GM23338 (cell line): Measurements from ENCODE around the gene DLX4. TPM values are rescaled to one million over a fixed set of nuclear protein-coding genes. Genes with fewer than 3 reads are reported as not detected.

Experiments
- ATAC-seq: fragments of 200-7000 bp; cut with Tn5 transposase; 3 replicates; pipeline ENCODE4 v1.9.1; 2020
- DNase-seq: peaks from one replicate; pipeline ENCODE4 v3.0.0-alpha.2; 2015; ENCODE audit warnings: low spot score
- H2AFZ ChIP-seq: fragments of 200-600 bp; sonication (generic); 2 replicates; pipeline ENCODE4 v1.8.0; 2016; ENCODE audit warnings: antibody characterized with exemption, mild to moderate bottlenecking, moderate library complexity
- H3F3A ChIP-seq: fragments of 200-600 bp; sonication (generic); replicated peaks from 2 replicates; pipeline ENCODE4 v1.8.0; 2017; ENCODE audit warnings: antibody characterized with exemption, mixed run types, low read depth
- H3K27ac ChIP-seq: fragments of 200-600 bp; sonication (generic); 2 replicates; pipeline ENCODE4 v1.6.1; 2016; ENCODE audit warnings: low read depth
- H3K27me3 ChIP-seq: fragments of 200-600 bp; sonication (generic); 2 replicates; pipeline ENCODE4 v1.8.0; 2016; ENCODE audit warnings: mild to moderate bottlenecking, mixed run types, moderate library complexity; ENCODE audit not compliant: insufficient read depth
- H3K36me3 ChIP-seq: fragments of 200-600 bp; sonication (generic); 2 replicates; pipeline ENCODE4 v1.8.0; 2016; ENCODE audit warnings: mild to moderate bottlenecking; ENCODE audit not compliant: insufficient read depth
- H3K4me1 ChIP-seq: fragments of 200-600 bp; sonication (generic); 2 replicates; pipeline ENCODE4 v1.8.0; 2016; ENCODE audit warnings: mild to moderate bottlenecking, moderate library complexity; ENCODE audit not compliant: insufficient read depth
- H3K4me2 ChIP-seq: fragments of 200-600 bp; sonication (generic); 2 replicates; pipeline ENCODE4 v1.7.1; 2017; ENCODE audit warnings: mixed run types
- H3K4me3 ChIP-seq: fragments of 200-600 bp; sonication (generic); 2 replicates; pipeline ENCODE4 v1.6.1; 2016; ENCODE audit warnings: mixed run types
- H3K79me2 ChIP-seq: fragments of 200-600 bp; sonication (generic); replicated peaks from 2 replicates; pipeline ENCODE4 v1.8.0; 2017; ENCODE audit warnings: mild to moderate bottlenecking; ENCODE audit not compliant: insufficient read depth
- H3K9me2 ChIP-seq: fragments of 200-600 bp; sonication (generic); 2 replicates; pipeline ENCODE4 v1.8.0; 2017; ENCODE audit not compliant: insufficient read depth
- H4K20me1 ChIP-seq: fragments of 200-600 bp; sonication (generic); replicated peaks from 2 replicates; pipeline ENCODE4 v1.8.0; 2017; ENCODE audit warnings: mild to moderate bottlenecking; ENCODE audit not compliant: insufficient read depth
- H3K27ac Mint-ChIP-seq: 2 replicates; pipeline ENCODE4 v1.8.0; 2020; ENCODE audit warnings: inconsistent platforms, mild to moderate bottlenecking, moderate library complexity, mixed read lengths
- H3K27me3 Mint-ChIP-seq: 3 replicates; pipeline ENCODE4 v1.8.0; 2022; ENCODE audit warnings: low read depth, mild to moderate bottlenecking, moderate library complexity, mixed read lengths, inconsistent platforms; ENCODE audit not compliant: insufficient read depth, poor library complexity
- H3K36me3 Mint-ChIP-seq: 3 replicates; pipeline ENCODE4 v1.8.0; 2021; ENCODE audit warnings: low read depth, mild to moderate bottlenecking, inconsistent platforms, moderate library complexity, mixed read lengths
- H3K4me1 Mint-ChIP-seq: 3 replicates; pipeline ENCODE4 v1.8.0; 2020; ENCODE audit warnings: mild to moderate bottlenecking, inconsistent platforms, mixed read lengths
- H3K4me3 Mint-ChIP-seq: 3 replicates; pipeline ENCODE4 v1.8.0; 2021; ENCODE audit warnings: moderate library complexity, mild to moderate bottlenecking, inconsistent platforms, mixed read lengths
- H3K9me3 Mint-ChIP-seq: 3 replicates; pipeline ENCODE4 v1.8.0; 2020; ENCODE audit warnings: moderate library complexity, mild to moderate bottlenecking, inconsistent platforms, mixed read lengths
- CREB1 ChIP-seq: fragments of 250-450 bp; sonication (Bioruptor Pico); IDR thresholded peaks from 2 replicates; pipeline ENCODE4 v1.5.0; 2020; ENCODE audit warnings: low read depth, mild to moderate bottlenecking, moderate library complexity
- CTCF ChIP-seq, 2 experiments: fragments of 200-600 bp in 1 of 2; sonication (generic) in 1 of 2; conservative IDR thresholded peaks; 2 replicates each; pipeline versions ENCODE4 v1.5.1 to v1.6.1; 2016 to 2017; ENCODE audit warnings: antibody characterized with exemption in 2 of 2, low read depth in 2 of 2, mild to moderate bottlenecking in 2 of 2, moderate library complexity in 1 of 2
- ETS1 ChIP-seq: IDR thresholded peaks from 2 replicates; pipeline ENCODE4 v1.6.1; 2016; ENCODE audit warnings: antibody characterized with exemption
- EZH2 ChIP-seq: fragments of 200-600 bp; sonication (generic); IDR thresholded peaks from one replicate; pipeline ENCODE4 v1.8.0; 2017; ENCODE audit warnings: antibody characterized with exemption, mild to moderate bottlenecking, low read depth; ENCODE audit not compliant: unreplicated experiment
- EZH2phosphoT487 ChIP-seq: fragments of 200-600 bp; sonication (generic); IDR thresholded peaks from one replicate; pipeline ENCODE4 v1.8.1; 2018; ENCODE audit warnings: antibody characterized with exemption; ENCODE audit not compliant: unreplicated experiment
- NANOG ChIP-seq: IDR thresholded peaks from 2 replicates; pipeline ENCODE4 v1.6.1; 2016; ENCODE audit warnings: antibody characterized with exemption, borderline replicate concordance
- REST ChIP-seq: IDR thresholded peaks from one replicate; pipeline ENCODE4 v1.6.1; 2018; ENCODE audit warnings: antibody characterized with exemption; ENCODE audit not compliant: unreplicated experiment
- STAT1 ChIP-seq: IDR thresholded peaks from one replicate; pipeline ENCODE4 v1.6.1; 2016; ENCODE audit warnings: antibody characterized with exemption; ENCODE audit not compliant: unreplicated experiment
- ZNF331 ChIP-seq: fragments of 250-450 bp; sonication (Bioruptor Pico); IDR thresholded peaks from 2 replicates; pipeline ENCODE4 v1.5.0; 2020; ENCODE audit warnings: low read depth, mild to moderate bottlenecking, moderate library complexity
- polyA plus RNA-seq: library from polyadenylated mRNA; unstranded; fragments of >200 nt; fragmentation: Nextera tagmentation; extraction: Ambion mirVana; gene quantifications from 2 replicates; pipeline ENCODE4 v1.2.1, GENCODE V29; 2016
- total RNA-seq: library from RNA; depleted of rRNA; stranded (reverse); fragments of >200 nt; shearing (Covaris generic); gene quantifications from 2 replicates; pipeline ENCODE4 v1.2.3, GENCODE V29; 2014

Gene DLX4
- total and polyA plus RNA-seq, 2 experiments from 2014 or later, result 0.10 to 0.79 TPM

- no peaks in the 10 kb centered on the region for H3K79me2 ChIP-seq
- H3K27me3 ChIP-seq, result peaks cover 99% of the 10 kb centered on the region
- H2AFZ ChIP-seq, result no peak overlapping the region
- DNase-seq (no peak), ATAC-seq (no peak)
- no peak overlapping the region for H3K4me3 Mint-ChIP-seq
- H3K4me1 ChIP-seq, result peaks cover 42% of the 10 kb centered on the region
- no peak overlapping the region for H3K4me3 ChIP-seq
- peaks cover 55% of the 10 kb centered on the region for H3K4me1 Mint-ChIP-seq
- no peaks in the 10 kb centered on the region for H3K9me2 ChIP-seq
- no peak overlapping the region for H3K27ac Mint-ChIP-seq
- H3K36me3 Mint-ChIP-seq, result no peaks in the 10 kb centered on the region; the same call in 2 of the 3 replicates
- peaks cover 31% of the 10 kb centered on the region for H4K20me1 ChIP-seq
- H3K27me3 Mint-ChIP-seq, result peaks cover 98% of the 10 kb centered on the region
- H3K4me2 ChIP-seq, result no peak overlapping the region
- H3K27ac ChIP-seq, result no peak overlapping the region
- H3F3A ChIP-seq, result peaks cover 13% of the 10 kb centered on the region
- no peak for TF ChIP-seq EZH2phosphoT487
- no peak for TF ChIP-seq NANOG
- no peak for TF ChIP-seq ETS1
- TF ChIP-seq CREB1 (CRISPR knock-in tag), result no peak
- TF ChIP-seq ZNF331 (CRISPR knock-in tag), result no peak
- no peak for TF ChIP-seq EZH2
- TF ChIP-seq CTCF (conservative IDR thresholded peaks at IDR 0.05; ENCODE audit: low read depth in 2 of 2), result no peak
- TF ChIP-seq REST, result no peak
- no peak for TF ChIP-seq STAT1
- no peaks in the 10 kb centered on the region for H3K36me3 ChIP-seq
- no peaks in the 10 kb centered on the region; the same call in 1 of the 3 replicates for H3K9me3 Mint-ChIP-seq
These were observed 1.8 kb upstream of the DLX4 start for GRCh38 chr17:49967205-49967604.
